K562 (cell line): ENCODE data around the gene RHPN2. TPM values are rescaled to one million over a fixed set of nuclear protein-coding genes. Genes with fewer than 3 reads are reported as not detected.

Experiments
- ATAC-seq: fragments of 200-7000 bp; cut with Tn5 transposase; 3 replicates; pipeline ENCODE4 v1.9.1; 2020; ENCODE audit warnings: moderate library complexity
- BruUV-seq: library from RNA; stranded (reverse); fragments of 400-500 nt; replicated peaks from 2 replicates; lab custom pipeline; 2021; lab: Mats Ljungman, UMichigan
- CTCF ChIA-PET: fragments of 300-600 bp; formaldehyde crosslinking; extraction: SDS; loops from one replicate; lab custom pipeline; 2021; ENCODE audit warnings: low intra/inter-chr PET ratio; lab: Yijun Ruan, JAX
- POLR2A ChIA-PET: fragments of 300-600, 350-650 bp; sonication (Branson Sonifier 250); formaldehyde crosslinking; extraction: SDS; loops from one replicate; lab custom pipeline; 2021; ENCODE audit warnings: antibody characterized with exemption, inconsistent platforms; lab: Yijun Ruan, JAX
- DNase-seq, 4 experiments: peaks; one replicate each; pipeline versions ENCODE4 v3.0.0 to v3.0.0-alpha.2; 2011 to 2018; ENCODE audit warnings: low spot score in 3 of 4, mixed read lengths in 3 of 4; ENCODE audit errors: extremely low read depth in 1 of 4
- FAIRE-seq: peaks from 2 replicates; lab custom pipeline; 2011; peaks lifted over from hg19 to GRCh38; lab: Jason Lieb, UNC
- H2AFZ ChIP-seq: 2 replicates; pipeline ENCODE4 v1.6.0; 2011; ENCODE audit warnings: low read depth, low read length, control low read depth, inconsistent platforms
- H3K27ac ChIP-seq: fragments of 200-600 bp; 3 replicates; pipeline ENCODE4 v1.8.0; 2011; ENCODE audit warnings: low read depth, mild to moderate bottlenecking, control low read depth, inconsistent platforms, low read length, moderate library complexity, mixed read lengths; ENCODE audit errors: extremely low read depth
- H3K27me3 ChIP-seq, 2 experiments: fragments of 300-600 bp in 1 of 2; 2 replicates in 1 of 2; 3 replicates in 1 of 2; pipeline versions ENCODE4 v1.6.0 to v1.8.0; 2011; ENCODE audit warnings: inconsistent platforms in 2 of 2, low read length in 2 of 2, mild to moderate bottlenecking in 1 of 2, mixed read lengths in 1 of 2, moderate library complexity in 1 of 2; ENCODE audit not compliant: control insufficient read depth in 2 of 2, insufficient read depth in 2 of 2
- H3K36me3 ChIP-seq: fragments of 300-600 bp; 3 replicates; pipeline ENCODE4 v1.8.0; 2011; ENCODE audit warnings: mild to moderate bottlenecking, low read length, inconsistent platforms; ENCODE audit not compliant: control insufficient read depth, insufficient read depth
- H3K4me1 ChIP-seq, 2 experiments: fragments of 200-600 bp in 1 of 2; replicated peaks in 1 of 2; 2 replicates in 1 of 2; 3 replicates in 1 of 2; pipeline versions ENCODE4 v1.5.1 to v1.8.0; 2011; ENCODE audit warnings: inconsistent platforms in 2 of 2, low read length in 2 of 2, mild to moderate bottlenecking in 1 of 2, mixed read lengths in 1 of 2, moderate library complexity in 1 of 2; ENCODE audit not compliant: control insufficient read depth in 2 of 2, insufficient read depth in 2 of 2
- H3K4me2 ChIP-seq: 2 replicates; pipeline ENCODE4 v1.6.1; 2011; ENCODE audit warnings: low read length, control low read depth, inconsistent platforms, mixed read lengths; ENCODE audit not compliant: insufficient read depth
- H3K4me3 ChIP-seq: fragments of 200-600 bp; sonication (generic), shearing (Covaris generic); 2 replicates; pipeline ENCODE4 v1.5.1; 2016; ENCODE audit warnings: control low read depth, inconsistent platforms
- H3K79me2 ChIP-seq: fragments of 200-600 bp; 3 replicates; pipeline ENCODE4 v1.8.0; 2011; ENCODE audit warnings: low read length, inconsistent platforms; ENCODE audit not compliant: control insufficient read depth, insufficient read depth
- H3K9ac ChIP-seq, 2 experiments: 2 replicates each; pipeline versions ENCODE4 v1.6.0 to v1.6.1; 2011; ENCODE audit warnings: low read depth in 2 of 2, low read length in 2 of 2, control low read depth in 1 of 2, inconsistent platforms in 1 of 2, mild to moderate bottlenecking in 1 of 2, mixed read lengths in 1 of 2; ENCODE audit not compliant: insufficient read depth in 1 of 2
- H3K9me1 ChIP-seq: one replicate; pipeline ENCODE4 v1.6.0; 2011; ENCODE audit warnings: inconsistent platforms, mild to moderate bottlenecking, low read length, moderate library complexity; ENCODE audit not compliant: control insufficient read depth, insufficient read depth
- H3K9me3 ChIP-seq: replicated peaks from 2 replicates; pipeline ENCODE4 v1.5.1; 2011; ENCODE audit warnings: low read depth, low read length, inconsistent platforms; ENCODE audit not compliant: control insufficient read depth, insufficient read depth
- H4K20me1 ChIP-seq: replicated peaks from 2 replicates; pipeline ENCODE4 v1.6.1; 2011; ENCODE audit warnings: low read length, inconsistent platforms, mixed read lengths; ENCODE audit not compliant: control insufficient read depth, insufficient read depth
- KHSRP ChIP-seq: fragments of 450-650 bp; IDR thresholded peaks from 2 replicates; pipeline ENCODE4 v1.6.1; 2017
- LEF1 ChIP-seq: fragments of 450-650 bp; IDR thresholded peaks from 2 replicates; pipeline ENCODE4 v1.6.1; 2016; ENCODE audit warnings: mild to moderate bottlenecking
- SREBF2 ChIP-seq: sonication (generic); formaldehyde crosslinking; IDR thresholded peaks from 2 replicates; pipeline ENCODE4 v1.4.0; 2020; ENCODE audit warnings: mild to moderate bottlenecking, missing genetic modification reagents
- STAT5A ChIP-seq: IDR thresholded peaks from 2 replicates; pipeline ENCODE4 v1.6.1; 2012; ENCODE audit warnings: low read length, inconsistent platforms, borderline replicate concordance
- WGBS: fragments of 100-300 bp; shearing (Covaris generic); methylation state at CpG from one replicate; pipeline ENCODE4 v1.1.6; 2016; ENCODE audit warnings: low coverage, mixed read lengths; ENCODE audit not compliant: insufficient coverage; ENCODE audit errors: missing lambda C conversion rate; 5-methylcytosine and 5-hydroxymethylcytosine counted together
- in situ Hi-C: fragments of 300-500 bp; cut with MboI; formaldehyde crosslinking; loops from 4 replicates; pipeline ENCODE4 v1.15.0; 2018; ENCODE audit warnings: inconsistent platforms, mixed read lengths
- intact Hi-C: fragments of 100-400 bp; cut with micrococcal nuclease; formaldehyde crosslinking; loops from 2 replicates; pipeline ENCODE4 v1.14.2; 2022
- polyA plus RNA-seq, 8 experiments: library from polyadenylated mRNA; depleted of rRNA in 4 of 8; stranded (reverse) in 5 of 8; unstranded in 3 of 8; fragments of >200 nt; fragmentation: Nextera tagmentation in 2 of 8; fragmentation: Illumina TruSeq in 1 of 8; extraction: Ambion mirVana in 2 of 8; extraction: Trizol in 1 of 8; gene quantifications; 2 replicates each; pipeline versions ENCODE4 v1.2.1 to v1.2.3, GENCODE V29; 2011 to 2014; ENCODE audit warnings: inconsistent platforms in 1 of 8, missing spikeins in 1 of 8
- total RNA-seq, 7 experiments: library from RNA; depleted of rRNA in 6 of 7; stranded (reverse); fragments of >200 nt in 6 of 7; fragmentation: Illumina TruSeq in 2 of 7; extraction: Trizol in 2 of 7; gene quantifications; 2 replicates each; pipeline versions ENCODE4 v1.2.1 to v1.2.3, GENCODE V29; 2011 to 2021; ENCODE audit warnings: low replicate concordance in 1 of 7
- TF ChIP-seq, protein P1 (sequence below), 2 experiments: fragments of 450-650 bp; formaldehyde crosslinking in 1 of 2; IDR thresholded peaks; 2 replicates each; pipeline versions ENCODE4 v1.4.0 to v1.6.1; 2014 to 2020; ENCODE audit warnings: mild to moderate bottlenecking in 2 of 2, borderline replicate concordance in 1 of 2, low read depth in 1 of 2
- TF ChIP-seq, protein P2 (sequence below): fragments of 450-650 bp; formaldehyde crosslinking; IDR thresholded peaks from 2 replicates; pipeline ENCODE4 v1.4.0; 2022; ENCODE audit warnings: mild to moderate bottlenecking, moderate library complexity

RHPN2 gene
- total and polyA plus RNA-seq, 9 of the 15 experiments (the other 6 are each of a cell fraction or from before 2014, with no cell fraction given): 0.63 to 9.9 (median 3.2) TPM

DNA sequence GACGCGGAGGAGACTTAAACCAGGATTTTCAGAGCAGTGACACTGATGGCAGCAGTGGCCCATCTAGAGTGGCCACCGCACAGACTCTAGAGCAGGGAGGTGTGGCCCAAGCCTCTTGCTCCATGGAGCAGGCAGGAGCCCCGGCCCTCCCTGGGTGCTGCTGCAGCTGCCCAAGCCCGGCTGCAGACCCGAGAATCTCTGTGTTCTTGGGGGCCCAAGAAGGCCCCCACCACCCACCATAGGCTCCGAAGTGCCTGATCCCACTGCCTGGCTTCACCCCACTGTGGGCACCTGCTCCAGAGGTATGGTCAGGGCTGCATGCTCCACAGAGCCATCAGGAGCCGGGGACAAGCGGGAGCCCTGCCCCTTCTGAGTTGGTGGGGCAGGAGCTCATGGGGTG lies 129.1 kb downstream of the RHPN2 start:
- 4% methylated on average over 3 of the region's 9 CpGs for WGBS
- no peak overlapping the region for H3K27ac ChIP-seq
- no peak overlapping the region for H3K4me3 ChIP-seq
- no peaks in the 10 kb centered on the region for H4K20me1 ChIP-seq
- no TSS peak for BruUV-seq
- ChIA-PET POLR2A (interaction anchor here (0.6 kb wide), 1 partner anchor 352 kb away, joined by 3 read pairs; no protein-coding TSS in a partner anchor), CTCF (no interaction called here)
- H3K9ac ChIP-seq: no peak overlapping the region
- H3K79me2 ChIP-seq: no peaks in the 10 kb centered on the region
- no peaks in the 10 kb centered on the region for H3K27me3 ChIP-seq
- H3K36me3 ChIP-seq: no peaks in the 10 kb centered on the region
- FAIRE-seq (no peak), ATAC-seq (no peak), DNase-seq (no peak)
- no peaks in the 10 kb centered on the region for H3K9me1 ChIP-seq
- no peak overlapping the region for H2AFZ ChIP-seq
- TF ChIP-seq LEF1: no peak
- no peak for TF ChIP-seq STAT5A
- in situ Hi-C loops (no loop called here), intact Hi-C loops (no loop called here)
- no peaks in the 10 kb centered on the region for H3K9me3 ChIP-seq
- no peaks in the 10 kb centered on the region for H3K4me1 ChIP-seq
- H3K4me2 ChIP-seq: no peak overlapping the region

DNA sequence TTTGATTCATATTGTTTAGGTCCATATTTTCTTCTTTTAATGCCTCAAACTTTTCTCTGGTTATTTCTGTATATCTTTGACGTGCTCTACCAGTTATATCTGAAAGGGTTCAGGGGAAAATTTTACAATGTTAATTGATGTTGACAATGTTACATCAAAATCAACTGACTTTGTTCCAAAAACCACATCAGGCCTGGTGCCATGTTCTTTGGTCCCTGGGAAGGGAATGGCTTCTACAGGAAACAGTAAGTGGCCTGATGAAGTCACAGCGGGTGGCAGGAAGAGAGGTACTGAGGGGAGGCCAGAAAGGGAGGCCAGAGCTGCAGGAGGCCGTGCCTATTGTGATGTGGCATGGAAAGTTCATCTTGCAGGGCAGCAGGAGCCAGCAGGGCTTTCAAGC lies 131.1 kb downstream of the RHPN2 start:
- TF ChIP-seq SREBF2 (CRISPR knock-in tag) (no peak), KHSRP (no peak)
- TF ChIP-seq, protein P1, sequence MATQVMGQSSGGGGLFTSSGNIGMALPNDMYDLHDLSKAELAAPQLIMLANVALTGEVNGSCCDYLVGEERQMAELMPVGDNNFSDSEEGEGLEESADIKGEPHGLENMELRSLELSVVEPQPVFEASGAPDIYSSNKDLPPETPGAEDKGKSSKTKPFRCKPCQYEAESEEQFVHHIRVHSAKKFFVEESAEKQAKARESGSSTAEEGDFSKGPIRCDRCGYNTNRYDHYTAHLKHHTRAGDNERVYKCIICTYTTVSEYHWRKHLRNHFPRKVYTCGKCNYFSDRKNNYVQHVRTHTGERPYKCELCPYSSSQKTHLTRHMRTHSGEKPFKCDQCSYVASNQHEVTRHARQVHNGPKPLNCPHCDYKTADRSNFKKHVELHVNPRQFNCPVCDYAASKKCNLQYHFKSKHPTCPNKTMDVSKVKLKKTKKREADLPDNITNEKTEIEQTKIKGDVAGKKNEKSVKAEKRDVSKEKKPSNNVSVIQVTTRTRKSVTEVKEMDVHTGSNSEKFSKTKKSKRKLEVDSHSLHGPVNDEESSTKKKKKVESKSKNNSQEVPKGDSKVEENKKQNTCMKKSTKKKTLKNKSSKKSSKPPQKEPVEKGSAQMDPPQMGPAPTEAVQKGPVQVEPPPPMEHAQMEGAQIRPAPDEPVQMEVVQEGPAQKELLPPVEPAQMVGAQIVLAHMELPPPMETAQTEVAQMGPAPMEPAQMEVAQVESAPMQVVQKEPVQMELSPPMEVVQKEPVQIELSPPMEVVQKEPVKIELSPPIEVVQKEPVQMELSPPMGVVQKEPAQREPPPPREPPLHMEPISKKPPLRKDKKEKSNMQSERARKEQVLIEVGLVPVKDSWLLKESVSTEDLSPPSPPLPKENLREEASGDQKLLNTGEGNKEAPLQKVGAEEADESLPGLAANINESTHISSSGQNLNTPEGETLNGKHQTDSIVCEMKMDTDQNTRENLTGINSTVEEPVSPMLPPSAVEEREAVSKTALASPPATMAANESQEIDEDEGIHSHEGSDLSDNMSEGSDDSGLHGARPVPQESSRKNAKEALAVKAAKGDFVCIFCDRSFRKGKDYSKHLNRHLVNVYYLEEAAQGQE (IDR thresholded peaks at IDR 0.05; ENCODE audit: borderline replicate concordance): no peak
- TF ChIP-seq, protein P1 (CRISPR knock-in tag; IDR thresholded peaks at IDR 0.05; ENCODE audit: low read depth): no peak
- TF ChIP-seq, protein P2, sequence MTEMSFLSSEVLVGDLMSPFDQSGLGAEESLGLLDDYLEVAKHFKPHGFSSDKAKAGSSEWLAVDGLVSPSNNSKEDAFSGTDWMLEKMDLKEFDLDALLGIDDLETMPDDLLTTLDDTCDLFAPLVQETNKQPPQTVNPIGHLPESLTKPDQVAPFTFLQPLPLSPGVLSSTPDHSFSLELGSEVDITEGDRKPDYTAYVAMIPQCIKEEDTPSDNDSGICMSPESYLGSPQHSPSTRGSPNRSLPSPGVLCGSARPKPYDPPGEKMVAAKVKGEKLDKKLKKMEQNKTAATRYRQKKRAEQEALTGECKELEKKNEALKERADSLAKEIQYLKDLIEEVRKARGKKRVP (CRISPR knock-in tag): no peak
- Histone ChIP-seq H3K27me3 (no peaks in the 10 kb centered on the region), H3K36me3 (no peaks in the 10 kb centered on the region), H3K27ac (no peak overlapping the region), H3K4me1 (no peaks in the 10 kb centered on the region), H2AFZ (no peak overlapping the region), H3K9me1 (no peaks in the 10 kb centered on the region), H3K9ac (no peak overlapping the region), H3K79me2 (no peaks in the 10 kb centered on the region), H3K4me2 (no peak overlapping the region), H4K20me1 (no peaks in the 10 kb centered on the region), H3K9me3 (no peaks in the 10 kb centered on the region), H3K4me3 (no peak overlapping the region)
- no peak for ATAC-seq
- in situ Hi-C loops: no loop called here
- DNase-seq: no peak
- BruUV-seq: no TSS peak
- ChIA-PET CTCF (no interaction called here), POLR2A (interaction anchor here (0.6 to 1.3 kb wide), 3 partner anchors 11 to 351 kb away, joined by 3 to 4 read pairs (median 3); no protein-coding TSS in a partner anchor)
- intact Hi-C loops: no loop called here
- WGBS: 15% methylated on average over 3 of the region's 3 CpGs
- FAIRE-seq: no peak
